ENCODE results near the gene LBH. TPM values are rescaled to one million over a fixed set of nuclear protein-coding genes. Genes with fewer than 3 reads are reported as not detected.

The LBH gene
- total and polyA plus RNA-seq, 2 experiments from 2014 or later = 54.1 to 75.9 TPM

DNA sequence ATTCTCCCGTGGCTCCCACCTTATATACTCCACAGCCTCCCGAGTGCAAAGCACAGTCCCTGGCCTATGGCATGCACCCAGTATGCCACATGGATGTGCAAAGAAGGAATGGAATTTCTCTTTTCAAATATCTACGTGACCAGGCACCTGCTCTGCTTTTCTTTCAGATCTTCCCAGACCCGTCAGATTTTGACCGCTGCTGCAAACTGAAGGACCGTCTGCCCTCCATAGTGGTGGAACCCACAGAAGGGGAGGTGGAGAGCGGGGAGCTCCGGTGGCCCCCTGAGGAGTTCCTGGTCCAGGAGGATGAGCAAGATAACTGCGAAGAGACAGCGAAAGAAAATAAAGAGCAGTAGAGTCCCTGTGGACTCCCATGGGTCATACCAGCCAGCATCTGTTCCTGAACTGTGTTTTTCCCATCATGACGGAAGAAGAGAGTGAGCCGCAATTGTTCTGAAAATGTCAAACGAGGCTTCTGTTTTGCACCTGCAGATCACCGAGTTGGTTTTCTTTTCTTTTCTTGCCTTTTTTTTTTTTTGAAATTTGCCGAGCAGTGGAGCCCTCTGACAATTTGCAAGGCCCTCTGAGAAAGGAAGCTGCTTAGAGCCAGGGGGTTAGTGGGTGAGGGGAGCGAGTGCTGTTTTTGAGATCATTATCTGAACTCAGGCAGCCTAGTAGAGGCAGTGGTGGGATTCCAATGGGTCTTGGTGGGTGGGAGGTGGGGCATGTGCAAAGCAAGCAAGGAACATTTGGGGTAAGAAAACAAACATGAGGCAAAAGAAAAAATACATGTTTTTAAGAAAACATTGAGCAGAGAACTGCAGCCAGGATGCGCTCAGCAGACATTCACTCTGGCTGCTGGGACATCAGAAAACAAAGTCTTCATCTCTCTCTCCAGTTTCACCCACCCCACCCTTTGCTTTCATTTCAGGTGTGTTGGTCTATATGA lies 26.2 kb downstream of the LBH start:
- no peak overlapping the region for H3K4me2 ChIP-seq
- H2AFZ ChIP-seq = no peak overlapping the region
- no peak overlapping the region for H3K4me3 ChIP-seq
- WGBS (ENCODE audit: low lambda C conversion rate, missing lambda C conversion rate) = 89% methylated on average over 17 of the region's 17 CpGs
- H4K20me1 ChIP-seq (ENCODE audit: insufficient read depth, poor library complexity, severe bottlenecking) = no peaks in the 10 kb centered on the region
- H3K4me1 ChIP-seq (ENCODE audit: insufficient read depth) = peaks cover 32% of the 10 kb centered on the region
- no peaks in the 10 kb centered on the region for H3K9me3 ChIP-seq (ENCODE audit: low read depth)
- H3K9me2 ChIP-seq (replicated peaks; ENCODE audit: insufficient read depth) = no peaks in the 10 kb centered on the region
- H3K27me3 ChIP-seq = no peaks in the 10 kb centered on the region
- no peaks in the 10 kb centered on the region for H3K36me3 ChIP-seq (replicated peaks; ENCODE audit: insufficient read depth, low read depth)
- no peak overlapping the region for H3K27ac ChIP-seq
- TF ChIP-seq EZH2phosphoT487 (IDR thresholded peaks at IDR 0.05; ENCODE audit: low read depth, severe bottlenecking, unreplicated experiment) = no peak
- TF ChIP-seq EZH2 (IDR thresholded peaks at IDR 0.05; ENCODE audit: borderline replicate concordance) = no peak
- TF ChIP-seq, protein P1, sequence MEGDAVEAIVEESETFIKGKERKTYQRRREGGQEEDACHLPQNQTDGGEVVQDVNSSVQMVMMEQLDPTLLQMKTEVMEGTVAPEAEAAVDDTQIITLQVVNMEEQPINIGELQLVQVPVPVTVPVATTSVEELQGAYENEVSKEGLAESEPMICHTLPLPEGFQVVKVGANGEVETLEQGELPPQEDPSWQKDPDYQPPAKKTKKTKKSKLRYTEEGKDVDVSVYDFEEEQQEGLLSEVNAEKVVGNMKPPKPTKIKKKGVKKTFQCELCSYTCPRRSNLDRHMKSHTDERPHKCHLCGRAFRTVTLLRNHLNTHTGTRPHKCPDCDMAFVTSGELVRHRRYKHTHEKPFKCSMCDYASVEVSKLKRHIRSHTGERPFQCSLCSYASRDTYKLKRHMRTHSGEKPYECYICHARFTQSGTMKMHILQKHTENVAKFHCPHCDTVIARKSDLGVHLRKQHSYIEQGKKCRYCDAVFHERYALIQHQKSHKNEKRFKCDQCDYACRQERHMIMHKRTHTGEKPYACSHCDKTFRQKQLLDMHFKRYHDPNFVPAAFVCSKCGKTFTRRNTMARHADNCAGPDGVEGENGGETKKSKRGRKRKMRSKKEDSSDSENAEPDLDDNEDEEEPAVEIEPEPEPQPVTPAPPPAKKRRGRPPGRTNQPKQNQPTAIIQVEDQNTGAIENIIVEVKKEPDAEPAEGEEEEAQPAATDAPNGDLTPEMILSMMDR (IDR thresholded peaks at IDR 0.05; ENCODE audit: poor library complexity) = no peak
- H3K79me2 ChIP-seq = peaks cover 19% of the 10 kb centered on the region
- no peak for DNase-seq (ENCODE audit: low spot score)

DNA sequence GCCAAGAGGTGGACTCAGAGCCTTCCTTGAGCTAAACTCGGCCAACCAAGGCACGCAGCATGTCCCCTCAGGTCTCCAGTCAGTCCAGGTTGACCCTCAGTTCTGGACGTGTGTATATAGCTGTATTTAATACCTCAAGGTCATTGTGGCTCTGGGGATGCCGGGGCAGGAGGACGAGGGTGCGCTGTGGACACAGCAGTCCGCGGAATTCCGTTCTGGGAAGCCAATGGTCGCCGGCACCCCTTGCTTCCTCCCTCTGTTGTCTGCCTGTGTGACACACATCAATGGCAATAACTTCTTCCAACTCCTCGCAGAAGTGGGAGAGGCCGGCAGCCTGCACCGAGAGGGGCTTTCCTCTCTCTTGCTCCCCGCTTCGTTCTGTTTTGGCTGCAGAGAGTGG lies 27.7 kb downstream of the LBH start:
- no peak overlapping the region for H3K4me3 ChIP-seq
- no peak overlapping the region for H2AFZ ChIP-seq
- no peaks in the 10 kb centered on the region for H3K9me3 ChIP-seq (ENCODE audit: low read depth)
- no peak overlapping the region for H3K27ac ChIP-seq
- no peaks in the 10 kb centered on the region for H4K20me1 ChIP-seq (ENCODE audit: insufficient read depth, poor library complexity, severe bottlenecking)
- no peaks in the 10 kb centered on the region for H3K27me3 ChIP-seq
- H3K9me2 ChIP-seq (replicated peaks; ENCODE audit: insufficient read depth) = no peaks in the 10 kb centered on the region
- peaks cover 20% of the 10 kb centered on the region for H3K4me1 ChIP-seq (ENCODE audit: insufficient read depth)
- TF ChIP-seq EZH2 (IDR thresholded peaks at IDR 0.05; ENCODE audit: borderline replicate concordance) (no peak), EZH2phosphoT487 (IDR thresholded peaks at IDR 0.05; ENCODE audit: low read depth, severe bottlenecking, unreplicated experiment) (no peak)
- TF ChIP-seq, protein P1 (IDR thresholded peaks at IDR 0.05; ENCODE audit: poor library complexity) = no peak
- no peaks in the 10 kb centered on the region for H3K36me3 ChIP-seq (replicated peaks; ENCODE audit: insufficient read depth, low read depth)
- H3K79me2 ChIP-seq = peaks cover 19% of the 10 kb centered on the region
- no peak overlapping the region for H3K4me2 ChIP-seq
- WGBS (ENCODE audit: low lambda C conversion rate, missing lambda C conversion rate) = 95% methylated on average over 16 of the region's 16 CpGs
- DNase-seq (ENCODE audit: low spot score) = no peak

DNA sequence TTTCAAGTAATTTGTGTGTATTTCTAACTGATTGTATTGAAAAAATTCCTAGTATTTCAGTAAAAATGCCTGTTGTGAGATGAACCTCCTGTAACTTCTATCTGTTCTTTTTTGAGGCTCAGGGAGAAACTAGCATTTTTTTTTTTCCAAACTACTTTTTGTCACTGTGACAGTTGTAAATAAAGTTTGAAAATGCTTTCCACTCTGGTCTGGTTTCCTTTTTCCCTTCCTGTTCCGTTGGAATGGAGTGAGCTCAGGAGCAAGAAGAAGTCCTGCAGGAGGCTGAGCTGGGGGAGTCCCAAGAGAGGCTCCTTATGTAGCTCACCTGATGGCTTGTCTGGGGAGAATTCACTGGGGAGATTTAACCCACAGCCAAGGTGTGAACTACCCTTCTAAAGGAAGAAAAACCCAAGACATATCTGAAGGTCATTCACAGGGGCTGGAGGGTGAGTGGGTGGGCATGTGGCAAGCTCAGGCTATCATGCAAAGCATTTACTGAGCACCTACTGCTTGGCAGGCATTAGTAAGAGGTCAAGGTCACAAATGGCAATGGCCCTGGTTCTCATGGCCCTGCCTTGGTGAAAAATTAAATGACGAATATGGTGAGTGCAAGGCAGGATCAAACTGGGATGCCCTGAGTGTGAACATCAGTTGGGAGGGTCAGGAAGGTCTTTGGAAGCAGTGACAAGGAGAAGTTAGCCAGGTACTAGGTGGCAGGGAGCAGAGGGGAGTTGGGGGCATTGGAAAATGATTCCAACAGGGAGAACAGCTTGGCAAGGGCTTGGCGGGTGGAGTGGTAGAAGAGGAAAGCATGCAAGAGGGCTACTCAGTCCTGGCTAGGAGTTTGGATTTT lies 28.7 kb downstream of the LBH start:
- Histone ChIP-seq H3K27me3 (no peaks in the 10 kb centered on the region), H3K4me1 (ENCODE audit: insufficient read depth) (peaks cover 11% of the 10 kb centered on the region), H3K36me3 (replicated peaks; ENCODE audit: insufficient read depth, low read depth) (no peaks in the 10 kb centered on the region), H3K9me2 (replicated peaks; ENCODE audit: insufficient read depth) (no peaks in the 10 kb centered on the region), H4K20me1 (ENCODE audit: insufficient read depth, poor library complexity, severe bottlenecking) (no peaks in the 10 kb centered on the region), H3K4me2 (no peak overlapping the region), H2AFZ (no peak overlapping the region), H3K4me3 (no peak overlapping the region), H3K27ac (no peak overlapping the region), H3K79me2 (peaks cover 14% of the 10 kb centered on the region), H3K9me3 (ENCODE audit: low read depth) (no peaks in the 10 kb centered on the region)
- no peak for DNase-seq (ENCODE audit: low spot score)
- TF ChIP-seq EZH2phosphoT487 (IDR thresholded peaks at IDR 0.05; ENCODE audit: low read depth, severe bottlenecking, unreplicated experiment) = no peak
- WGBS (ENCODE audit: low lambda C conversion rate, missing lambda C conversion rate) = 90% methylated on average over 3 of the region's 3 CpGs
